ENCODE data around the gene BCAN. TPM values are rescaled to one million over a fixed set of nuclear protein-coding genes. Genes with fewer than 3 reads are reported as not detected.

BCAN gene
- total RNA-seq, 2 donors from 2014 or later: 0.26 TPM; not detected in 1

DNA sequence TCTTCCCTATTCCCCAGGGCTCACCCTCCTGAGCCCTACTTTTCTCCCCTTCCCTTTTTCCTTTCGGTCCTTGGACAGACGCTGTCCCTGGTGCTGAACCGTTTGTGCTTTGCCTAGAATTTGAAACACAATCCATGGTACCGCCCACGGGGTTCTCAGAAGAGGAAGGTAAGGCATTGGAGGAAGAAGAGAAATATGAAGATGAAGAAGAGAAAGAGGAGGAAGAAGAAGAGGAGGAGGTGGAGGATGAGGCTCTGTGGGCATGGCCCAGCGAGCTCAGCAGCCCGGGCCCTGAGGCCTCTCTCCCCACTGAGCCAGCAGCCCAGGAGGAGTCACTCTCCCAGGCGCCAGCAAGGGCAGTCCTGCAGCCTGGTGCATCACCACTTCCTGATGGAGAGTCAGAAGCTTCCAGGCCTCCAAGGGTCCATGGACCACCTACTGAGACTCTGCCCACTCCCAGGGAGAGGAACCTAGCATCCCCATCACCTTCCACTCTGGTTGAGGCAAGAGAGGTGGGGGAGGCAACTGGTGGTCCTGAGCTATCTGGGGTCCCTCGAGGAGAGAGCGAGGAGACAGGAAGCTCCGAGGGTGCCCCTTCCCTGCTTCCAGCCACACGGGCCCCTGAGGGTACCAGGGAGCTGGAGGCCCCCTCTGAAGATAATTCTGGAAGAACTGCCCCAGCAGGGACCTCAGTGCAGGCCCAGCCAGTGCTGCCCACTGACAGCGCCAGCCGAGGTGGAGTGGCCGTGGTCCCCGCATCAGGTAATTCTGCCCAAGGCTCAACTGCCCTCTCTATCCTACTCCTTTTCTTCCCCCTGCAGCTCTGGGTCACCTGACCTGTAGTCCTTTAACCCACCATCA, 10.4 kb downstream of the BCAN start:
- no peak for ATAC-seq
- H3K4me3 ChIP-seq: no peak overlapping the region
- intact Hi-C loops (cut with DNase I): no loop called here

DNA sequence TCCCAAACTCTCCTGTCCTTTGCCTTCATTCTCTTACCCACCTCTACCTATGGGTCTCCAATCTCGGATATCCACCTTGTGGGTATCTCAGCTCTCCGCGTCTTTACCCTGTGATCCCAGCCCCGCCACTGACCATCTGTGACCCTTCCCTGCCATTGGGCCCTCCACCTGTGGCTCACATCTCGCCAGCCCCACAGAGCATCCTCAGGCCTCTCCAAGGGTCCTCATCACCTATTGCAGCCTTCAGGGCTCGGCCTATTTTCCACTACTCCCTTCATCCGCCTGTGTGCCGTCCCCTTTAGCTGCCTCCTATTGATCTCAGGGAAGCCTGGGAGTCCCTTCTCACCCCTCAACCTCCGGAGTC, 11.1 kb downstream of the BCAN start:
- intact Hi-C loops (cut with DNase I): no loop called here

More for the DNA sequence above, 10.4 kb downstream of the BCAN start:
- Histone ChIP-seq H3K4me1 (peaks cover 23% of the 10 kb centered on the region), H3K36me3 (replicated peaks in 1 of 2; ENCODE audit: insufficient read depth in 1 of 2, low read depth in 2 of 2) (no peaks in the 10 kb centered on the region), H3K27ac (no peak overlapping the region), H3K9me3 (no peaks in the 10 kb centered on the region), H3K27me3 (peaks cover 0 to 7% of the 10 kb centered on the region in 2 donors)
- no peak for TF ChIP-seq POLR2A (IDR thresholded peaks at IDR 0.05)
- TF ChIP-seq CTCF (IDR thresholded peaks at IDR 0.05): no peak
- peak in 1 of 4 donors; percentile 47 for DNase-seq
- 37 to 41% methylated on average over 16 of the region's 16 CpGs for WGBS, 2 donors

DNA sequence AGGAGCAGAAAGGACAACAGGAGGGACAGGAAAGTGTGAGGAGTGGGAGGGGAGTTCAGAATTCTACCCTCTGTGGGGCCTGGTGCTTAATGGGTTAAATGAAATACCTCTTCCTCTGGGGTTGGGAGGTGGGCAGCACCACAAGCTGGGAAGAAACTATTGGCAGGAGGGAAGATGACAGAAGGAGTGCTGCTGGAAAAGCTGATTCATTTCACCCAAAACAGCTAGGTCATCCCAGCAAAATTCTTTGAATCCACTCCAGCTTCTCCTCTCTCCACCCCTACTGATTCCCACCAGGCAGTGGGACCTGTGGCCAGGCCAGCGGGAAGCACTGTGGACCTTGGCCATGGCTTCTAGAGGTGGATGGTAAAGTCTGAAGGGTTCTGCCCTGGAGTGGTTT, 12.8 kb downstream of the BCAN start:
- DNase-seq (no peak), ATAC-seq (no peak)
- WGBS, 2 donors: 91% methylated on average over 1 of the region's 1 CpG; no CpG with 5 or more reads in 1 of the 2 donors
- intact Hi-C loops (cut with DNase I): loop anchor here (5.0 kb wide), 1 partner anchor 32 kb away; no protein-coding TSS in a partner anchor
- no peak for TF ChIP-seq POLR2A (IDR thresholded peaks at IDR 0.05)
- TF ChIP-seq CTCF (IDR thresholded peaks at IDR 0.05): no peak
- no peaks in the 10 kb centered on the region for H3K9me3 ChIP-seq
- no peaks in the 10 kb centered on the region for H3K36me3 ChIP-seq (replicated peaks in 1 of 2; ENCODE audit: insufficient read depth in 1 of 2, low read depth in 2 of 2)
- H3K27ac ChIP-seq: no peak overlapping the region
- H3K4me1 ChIP-seq: peaks cover 23% of the 10 kb centered on the region
- no peak overlapping the region for H3K4me3 ChIP-seq
- peaks cover 0 to 13% of the 10 kb centered on the region in 2 donors for H3K27me3 ChIP-seq

More for the DNA sequence above, 11.1 kb downstream of the BCAN start:
- no peak for ATAC-seq
- Histone ChIP-seq H3K4me3 (no peak overlapping the region), H3K4me1 (peaks cover 29% of the 10 kb centered on the region), H3K9me3 (no peaks in the 10 kb centered on the region), H3K27ac (no peak overlapping the region), H3K36me3 (replicated peaks in 1 of 2; ENCODE audit: insufficient read depth in 1 of 2, low read depth in 2 of 2) (no peaks in the 10 kb centered on the region), H3K27me3 (peaks cover 0 to 10% of the 10 kb centered on the region in 2 donors)
- TF ChIP-seq CTCF (IDR thresholded peaks at IDR 0.05): no peak
- TF ChIP-seq POLR2A (IDR thresholded peaks at IDR 0.05): no peak
- WGBS, 2 donors: 74 to 79% methylated on average over 9 of the region's 9 CpGs
- no peak for DNase-seq

DNA sequence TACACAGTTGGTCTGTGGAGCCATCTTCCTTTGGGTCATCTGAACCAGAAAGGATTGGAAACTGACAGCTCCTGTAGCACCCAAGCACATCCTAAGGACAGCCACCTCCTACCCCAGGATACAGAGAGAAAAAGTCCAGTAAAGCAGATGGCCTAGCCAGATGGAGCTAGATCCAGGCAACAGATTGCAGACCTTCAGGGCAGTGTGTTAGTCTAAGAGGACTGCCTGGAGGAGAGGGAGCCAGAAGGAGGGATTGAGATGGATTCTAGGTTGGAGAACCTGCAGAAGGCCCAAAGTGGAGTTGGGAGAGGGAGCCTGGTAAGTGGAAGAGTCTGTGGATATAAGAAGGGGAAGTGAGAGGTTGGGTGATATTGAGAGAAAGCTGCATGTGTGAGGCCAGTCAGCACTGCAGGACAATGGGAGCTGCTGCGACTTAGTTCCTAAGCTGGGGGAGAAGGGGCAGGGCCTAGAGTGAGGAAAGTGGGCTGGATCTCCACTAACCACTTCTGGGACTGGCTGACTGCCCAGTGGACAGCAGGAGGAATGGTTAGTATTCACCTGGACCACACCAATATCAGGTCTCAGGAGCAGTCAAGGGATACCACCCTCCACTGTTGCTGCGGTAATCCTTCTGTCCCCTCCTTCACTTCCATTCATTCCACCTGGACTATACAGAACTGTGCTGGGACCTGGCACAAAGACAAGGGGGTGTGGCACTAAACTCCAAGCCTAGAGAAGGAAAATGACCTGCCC, 13.4 kb downstream of the BCAN start:
- no peaks in the 10 kb centered on the region for H3K9me3 ChIP-seq
- 55 to 64% methylated on average over 2 of the region's 2 CpGs for WGBS, 2 donors
- TF ChIP-seq CTCF (IDR thresholded peaks at IDR 0.05) (no peak), POLR2A (IDR thresholded peaks at IDR 0.05) (no peak)
- DNase-seq: no peak
- H3K27ac ChIP-seq: no peak overlapping the region
- intact Hi-C loops (cut with DNase I): loop anchor here (5.0 kb wide), 1 partner anchor 33 kb away; no protein-coding TSS in a partner anchor
- no peaks in the 10 kb centered on the region for H3K36me3 ChIP-seq (replicated peaks in 1 of 2; ENCODE audit: insufficient read depth in 1 of 2, low read depth in 2 of 2)
- H3K27me3 ChIP-seq: peaks cover 0 to 13% of the 10 kb centered on the region in 2 donors
- peaks cover 28% of the 10 kb centered on the region for H3K4me1 ChIP-seq
- no peak overlapping the region for H3K4me3 ChIP-seq
- no peak for ATAC-seq
